ENCODE data around the gene TGM3. TPM values are rescaled to one million over a fixed set of nuclear protein-coding genes. Genes with fewer than 3 reads are reported as not detected.

The TGM3 gene
- polyA plus RNA-seq, 1 donor (not counting 4 experiments of a cell fraction or from before 2014, with no cell fraction given) = 0.08 TPM

GRCh38 chr20:2314759-2315439 lies 19.1 kb downstream of the TGM3 start:
- no peaks in the 10 kb centered on the region for H4K20me1 ChIP-seq (ENCODE audit: control insufficient read depth, extremely low read depth, insufficient read depth, low read length)
- H3K9me1 ChIP-seq (ENCODE audit: control insufficient read depth, extremely low read depth, insufficient read depth, low read length) = peaks cover 3% of the 10 kb centered on the region
- H3K9ac ChIP-seq (ENCODE audit: control insufficient read depth, extremely low read depth, insufficient read depth, low read length) = peak overlapping the region; percentile 33
- H3K4me2 ChIP-seq (ENCODE audit: control insufficient read depth, extremely low read depth, insufficient read depth, low read depth, low read length) = peak overlapping the region; percentile 70
- DNase-seq (ENCODE audit: low read depth, low spot score) = peak; percentile 54
- H3K4me1 ChIP-seq (ENCODE audit: control insufficient read depth, extremely low read depth, insufficient read depth, low read length) = peaks cover 12% of the 10 kb centered on the region
- dilution Hi-C loops (cut with MboI; ENCODE audit: extremely low pct_ligation_motif_present, low sequenced_read_pairs) = no loop called here
- H3K9me3 ChIP-seq (ENCODE audit: control insufficient read depth, low read depth, low read length) = no peaks in the 10 kb centered on the region
- H3K4me3 ChIP-seq (ENCODE audit: control insufficient read depth in 2 of 3, extremely low read depth in 1 of 3, insufficient read depth in 2 of 3, low read depth in 1 of 3, low read length in 3 of 3) = no peak overlapping the region
- H3K36me3 ChIP-seq (ENCODE audit: control insufficient read depth in 2 of 2, extremely low read depth in 1 of 2, insufficient read depth in 2 of 2, low read length in 2 of 2) = no peaks in the 10 kb centered on the region
- peak overlapping the region; percentile 73 for H3K27ac ChIP-seq (ENCODE audit: control insufficient read depth, insufficient read depth, low read length)
- H2AFZ ChIP-seq (ENCODE audit: control insufficient read depth, low read length) = peak overlapping the region; percentile 67
- no peaks in the 10 kb centered on the region for H3K79me2 ChIP-seq (ENCODE audit: control insufficient read depth, insufficient read depth, low read length)
- peak; percentile 91 for FAIRE-seq
- peaks cover 8% of the 10 kb centered on the region for H3K27me3 ChIP-seq (ENCODE audit: control insufficient read depth, extremely low read depth, insufficient read depth, low read length)
- no peak for TF ChIP-seq CTCF (optimal IDR thresholded peaks at IDR 0.05 in 1 of 3, IDR thresholded peaks at IDR 0.05 in 1 of 3, conservative IDR thresholded peaks at IDR 0.05 in 1 of 3; ENCODE audit: extremely low read depth in 1 of 3, insufficient read depth in 2 of 3, low read length in 3 of 3)
- no peak for TF ChIP-seq EZH2 (IDR thresholded peaks at IDR 0.05; ENCODE audit: low read length)

- TF ChIP-seq EZH2 (IDR thresholded peaks at IDR 0.05; ENCODE audit: low read length) = no peak
- no peak for TF ChIP-seq CTCF (optimal IDR thresholded peaks at IDR 0.05 in 1 of 3, IDR thresholded peaks at IDR 0.05 in 1 of 3, conservative IDR thresholded peaks at IDR 0.05 in 1 of 3; ENCODE audit: extremely low read depth in 1 of 3, insufficient read depth in 2 of 3, low read length in 3 of 3)
- dilution Hi-C loops (cut with MboI; ENCODE audit: extremely low pct_ligation_motif_present, low sequenced_read_pairs) = no loop called here
- H3K9ac ChIP-seq (ENCODE audit: control insufficient read depth, extremely low read depth, insufficient read depth, low read length) = no peak overlapping the region
- no peak overlapping the region for H3K4me3 ChIP-seq (ENCODE audit: control insufficient read depth in 2 of 3, extremely low read depth in 1 of 3, insufficient read depth in 2 of 3, low read depth in 1 of 3, low read length in 3 of 3)
- no peaks in the 10 kb centered on the region for H3K36me3 ChIP-seq (ENCODE audit: control insufficient read depth in 2 of 2, extremely low read depth in 1 of 2, insufficient read depth in 2 of 2, low read length in 2 of 2)
- H3K27ac ChIP-seq (ENCODE audit: control insufficient read depth, insufficient read depth, low read length) = no peak overlapping the region
- DNase-seq (ENCODE audit: low read depth, low spot score) (no peak), FAIRE-seq (no peak)
- H4K20me1 ChIP-seq (ENCODE audit: control insufficient read depth, extremely low read depth, insufficient read depth, low read length) = no peaks in the 10 kb centered on the region
- no peaks in the 10 kb centered on the region for H3K9me3 ChIP-seq (ENCODE audit: control insufficient read depth, low read depth, low read length)
- H3K4me2 ChIP-seq (ENCODE audit: control insufficient read depth, extremely low read depth, insufficient read depth, low read depth, low read length) = peak overlapping the region; percentile 70
- no peaks in the 10 kb centered on the region for H3K79me2 ChIP-seq (ENCODE audit: control insufficient read depth, insufficient read depth, low read length)
- H2AFZ ChIP-seq (ENCODE audit: control insufficient read depth, low read length) = no peak overlapping the region
- peaks cover 8% of the 10 kb centered on the region for H3K27me3 ChIP-seq (ENCODE audit: control insufficient read depth, extremely low read depth, insufficient read depth, low read length)
- H3K9me1 ChIP-seq (ENCODE audit: control insufficient read depth, extremely low read depth, insufficient read depth, low read length) = peaks cover 3% of the 10 kb centered on the region
- peaks cover 12% of the 10 kb centered on the region for H3K4me1 ChIP-seq (ENCODE audit: control insufficient read depth, extremely low read depth, insufficient read depth, low read length)
Measured at GRCh38 chr20:2315440-2315778, 19.6 kb downstream of the TGM3 start.
